Fibroblast of lung (primary cell): ENCODE data around the gene SERINC5. TPM values are rescaled to one million over a fixed set of nuclear protein-coding genes. Genes with fewer than 3 reads are reported as not detected.

ENCODE experiments used
- DNase-seq, 2 donors: peaks; one replicate each; pipeline versions ENCODE4 v3.0.0 to v3.0.0-alpha.2; 2010; ENCODE audit warnings: low read depth in 2 of 2
- H2AFZ ChIP-seq: 2 replicates; pipeline ENCODE4 v1.5.1; 2012; ENCODE audit warnings: low read length, control low read depth, inconsistent platforms
- H3K27ac ChIP-seq: 2 replicates; pipeline ENCODE4 v1.5.1; 2011; ENCODE audit warnings: low read length, control low read depth; ENCODE audit not compliant: insufficient read depth
- H3K27me3 ChIP-seq: 2 replicates; pipeline ENCODE4 v1.5.1; 2011; ENCODE audit warnings: mild to moderate bottlenecking, low read length; ENCODE audit not compliant: control insufficient read depth, insufficient read depth
- H3K36me3 ChIP-seq: 2 replicates; pipeline ENCODE4 v1.5.1; 2011; ENCODE audit warnings: low read length; ENCODE audit not compliant: control insufficient read depth, insufficient read depth
- H3K4me1 ChIP-seq: 2 replicates; pipeline ENCODE4 v1.5.1; 2011; ENCODE audit warnings: low read length; ENCODE audit not compliant: control insufficient read depth, insufficient read depth; ENCODE audit errors: extremely low read depth
- H3K4me2 ChIP-seq: 2 replicates; pipeline ENCODE4 v1.5.1; 2011; ENCODE audit warnings: low read length, control low read depth; ENCODE audit not compliant: insufficient read depth; ENCODE audit errors: extremely low read depth
- H3K4me3 ChIP-seq, 4 experiments: fragments of 200-600 bp in 1 of 4; sonication (generic) in 1 of 4; replicated peaks in 1 of 4; 2 replicates each; pipeline ENCODE4 v1.5.1; 2011 to 2016; ENCODE audit warnings: low read length in 4 of 4, low read depth in 3 of 4, mild to moderate bottlenecking in 3 of 4, control low read depth in 2 of 4, inconsistent platforms in 1 of 4, mixed read lengths in 1 of 4; ENCODE audit not compliant: insufficient read depth in 1 of 4; ENCODE audit errors: control extremely low read depth in 1 of 4
- H3K79me2 ChIP-seq: 2 replicates; pipeline ENCODE4 v1.5.1; 2012; ENCODE audit warnings: mild to moderate bottlenecking, low read length, inconsistent platforms; ENCODE audit not compliant: control insufficient read depth, insufficient read depth
- H3K9ac ChIP-seq: 2 replicates; pipeline ENCODE4 v1.5.1; 2011; ENCODE audit warnings: mild to moderate bottlenecking, low read length, control low read depth; ENCODE audit not compliant: insufficient read depth
- H3K9me3 ChIP-seq: 2 replicates; pipeline ENCODE4 v1.5.1; 2012; ENCODE audit warnings: low read depth, low read length; ENCODE audit not compliant: control insufficient read depth, insufficient read depth
- H4K20me1 ChIP-seq: 2 replicates; pipeline ENCODE4 v1.5.1; 2011; ENCODE audit warnings: low read length; ENCODE audit not compliant: control insufficient read depth, insufficient read depth; ENCODE audit errors: extremely low read depth
- EZH2 ChIP-seq: IDR thresholded peaks from 2 replicates; pipeline ENCODE4 v1.5.1; 2012; ENCODE audit warnings: low read length, control low read depth, mild to moderate bottlenecking; ENCODE audit errors: missing control alignments
- polyA plus RNA-seq, 2 donors: library from polyadenylated mRNA; depleted of rRNA in 1 of 2; stranded (reverse) in 1 of 2; unstranded in 1 of 2; fragments of >200 nt; gene quantifications; 2 replicates each; pipeline ENCODE4 v1.2.1, GENCODE V29; 2011 to 2012; ENCODE audit warnings: missing spikeins in 1 of 2
- total RNA-seq: library from RNA; depleted of rRNA; stranded (reverse); fragments of >200 nt; gene quantifications from 2 replicates; pipeline ENCODE4 v1.2.1, GENCODE V29; 2014
- TF ChIP-seq, protein P1 (sequence below), 2 donors: IDR thresholded peaks in 1 of 2; conservative IDR thresholded peaks in 1 of 2; 1 replicate in 1 of 2; 2 replicates in 1 of 2; pipeline ENCODE4 v1.5.1; 2011 to 2012; ENCODE audit warnings: low read length in 2 of 2, control low read depth in 1 of 2, inconsistent platforms in 1 of 2, low read depth in 1 of 2, mild to moderate bottlenecking in 1 of 2

The SERINC5 gene
- total and polyA plus RNA-seq, 2 donors (not counting 1 experiment from before 2014, with no cell fraction given), result 9.5 to 10.9 TPM

DNA sequence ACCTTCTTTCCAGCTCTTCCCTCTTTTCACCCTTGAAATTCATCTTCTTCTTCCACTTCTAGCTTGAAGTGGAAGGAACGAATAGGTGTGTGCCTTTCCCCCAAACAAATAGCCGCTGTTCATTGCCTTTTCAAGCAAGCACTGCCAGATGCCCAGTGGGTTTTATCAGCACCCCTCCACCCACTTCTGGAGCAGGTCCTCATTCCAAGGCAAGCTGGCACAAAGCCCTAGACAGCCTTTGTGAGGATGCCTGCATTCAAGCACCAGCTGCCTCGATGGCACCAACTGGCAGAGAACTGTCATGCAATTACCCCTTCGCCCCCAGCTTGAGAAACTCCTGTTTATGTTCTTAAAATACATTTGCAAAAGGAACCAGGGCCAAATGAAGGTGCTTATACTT, 36.5 kb downstream of the SERINC5 start:
- DNase-seq, result no peak
- TF ChIP-seq EZH2, result no peak
- TF ChIP-seq, protein P1, sequence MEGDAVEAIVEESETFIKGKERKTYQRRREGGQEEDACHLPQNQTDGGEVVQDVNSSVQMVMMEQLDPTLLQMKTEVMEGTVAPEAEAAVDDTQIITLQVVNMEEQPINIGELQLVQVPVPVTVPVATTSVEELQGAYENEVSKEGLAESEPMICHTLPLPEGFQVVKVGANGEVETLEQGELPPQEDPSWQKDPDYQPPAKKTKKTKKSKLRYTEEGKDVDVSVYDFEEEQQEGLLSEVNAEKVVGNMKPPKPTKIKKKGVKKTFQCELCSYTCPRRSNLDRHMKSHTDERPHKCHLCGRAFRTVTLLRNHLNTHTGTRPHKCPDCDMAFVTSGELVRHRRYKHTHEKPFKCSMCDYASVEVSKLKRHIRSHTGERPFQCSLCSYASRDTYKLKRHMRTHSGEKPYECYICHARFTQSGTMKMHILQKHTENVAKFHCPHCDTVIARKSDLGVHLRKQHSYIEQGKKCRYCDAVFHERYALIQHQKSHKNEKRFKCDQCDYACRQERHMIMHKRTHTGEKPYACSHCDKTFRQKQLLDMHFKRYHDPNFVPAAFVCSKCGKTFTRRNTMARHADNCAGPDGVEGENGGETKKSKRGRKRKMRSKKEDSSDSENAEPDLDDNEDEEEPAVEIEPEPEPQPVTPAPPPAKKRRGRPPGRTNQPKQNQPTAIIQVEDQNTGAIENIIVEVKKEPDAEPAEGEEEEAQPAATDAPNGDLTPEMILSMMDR (conservative IDR thresholded peaks at IDR 0.05 in 1 of 2, IDR thresholded peaks at IDR 0.05 in 1 of 2; ENCODE audit: low read depth in 1 of 2, low read length in 2 of 2), result no peak
- Histone ChIP-seq H3K79me2 (no peaks in the 10 kb centered on the region), H3K4me3 (no peak overlapping the region), H3K36me3 (no peaks in the 10 kb centered on the region), H3K4me2 (no peak overlapping the region), H3K27ac (no peak overlapping the region), H3K9ac (no peak overlapping the region), H2AFZ (no peak overlapping the region), H3K4me1 (peaks cover 2% of the 10 kb centered on the region), H3K27me3 (no peaks in the 10 kb centered on the region), H4K20me1 (no peaks in the 10 kb centered on the region), H3K9me3 (no peaks in the 10 kb centered on the region)

DNA sequence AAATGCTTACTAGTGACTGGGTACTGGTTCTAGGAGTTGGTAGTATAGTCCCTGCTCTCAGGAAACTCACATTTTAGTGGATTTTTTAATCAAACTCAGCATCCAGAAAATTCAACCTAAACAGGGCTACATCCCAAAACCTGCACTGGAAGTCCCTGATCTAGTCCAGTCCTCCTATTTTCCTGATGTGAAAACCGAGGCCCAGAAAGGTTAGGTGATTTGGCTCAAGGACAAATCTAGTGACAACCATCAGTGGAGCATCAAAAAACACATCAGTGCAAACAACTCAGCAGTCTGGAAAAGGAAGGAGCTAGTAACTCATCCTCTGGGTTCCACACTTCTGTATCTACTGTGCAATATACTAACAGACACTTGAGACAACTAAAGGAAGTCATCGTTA, 38.2 kb downstream of the SERINC5 start:
- no peak overlapping the region for H3K27ac ChIP-seq
- DNase-seq, result no peak
- peaks cover 2% of the 10 kb centered on the region for H3K4me1 ChIP-seq
- H3K79me2 ChIP-seq, result no peaks in the 10 kb centered on the region
- no peaks in the 10 kb centered on the region for H4K20me1 ChIP-seq
- H3K4me2 ChIP-seq, result no peak overlapping the region
- H3K9ac ChIP-seq, result no peak overlapping the region
- H3K9me3 ChIP-seq, result no peaks in the 10 kb centered on the region
- no peak overlapping the region for H2AFZ ChIP-seq
- TF ChIP-seq, protein P1 (conservative IDR thresholded peaks at IDR 0.05 in 1 of 2, IDR thresholded peaks at IDR 0.05 in 1 of 2; ENCODE audit: low read depth in 1 of 2, low read length in 2 of 2), result no peak
- TF ChIP-seq EZH2, result no peak
- no peaks in the 10 kb centered on the region for H3K27me3 ChIP-seq
- H3K4me3 ChIP-seq, result no peak overlapping the region
- H3K36me3 ChIP-seq, result no peaks in the 10 kb centered on the region

DNA sequence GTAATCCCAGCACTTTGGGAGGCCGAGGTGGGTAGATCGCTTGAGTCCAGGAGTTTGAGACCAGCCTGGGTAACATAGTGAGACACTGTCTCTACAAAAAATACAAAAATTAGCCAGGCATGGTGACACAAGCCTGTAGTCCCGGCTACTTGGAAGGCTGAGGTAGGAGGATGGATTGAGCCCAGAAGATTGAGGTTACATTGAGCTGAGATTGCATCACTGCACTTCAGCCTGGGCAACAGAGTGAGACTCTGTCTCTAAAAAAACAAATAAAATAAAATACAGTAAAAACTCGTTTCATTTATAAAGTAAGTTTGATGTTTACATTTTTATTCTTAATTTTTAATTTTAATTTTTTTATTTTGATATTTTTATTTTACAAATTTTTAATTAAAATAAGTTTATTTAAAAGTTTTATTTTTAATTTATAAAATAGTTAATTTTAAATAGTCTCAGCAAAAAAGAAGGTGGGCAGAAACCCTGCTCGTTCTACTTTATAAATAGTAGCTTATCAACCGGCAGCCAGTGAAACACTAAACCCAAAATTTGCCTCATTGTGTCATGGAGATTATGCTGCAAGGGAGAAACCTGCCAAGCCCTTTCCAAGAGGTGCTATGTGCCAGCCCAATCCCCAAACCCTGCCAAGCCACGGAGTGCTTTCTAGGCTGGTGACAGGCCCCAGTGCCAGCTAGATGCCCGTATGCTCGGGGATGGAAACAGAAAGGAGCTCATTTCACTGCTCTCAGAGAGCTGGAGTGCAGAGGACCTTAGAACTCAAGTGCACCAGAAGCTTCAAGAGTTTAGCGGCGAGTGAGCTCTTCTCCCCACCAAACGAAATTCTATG, 38.9 kb downstream of the SERINC5 start:
- H3K4me2 ChIP-seq, result peak overlapping the region; percentile 51
- peak in 1 of 2 donors; percentile 24 for DNase-seq
- no peak overlapping the region for H3K9ac ChIP-seq
- no peaks in the 10 kb centered on the region for H3K9me3 ChIP-seq
- H3K27me3 ChIP-seq, result no peaks in the 10 kb centered on the region
- TF ChIP-seq EZH2, result no peak
- TF ChIP-seq, protein P1 (conservative IDR thresholded peaks at IDR 0.05 in 1 of 2, IDR thresholded peaks at IDR 0.05 in 1 of 2; ENCODE audit: low read depth in 1 of 2, low read length in 2 of 2), result no peak
- no peaks in the 10 kb centered on the region for H3K79me2 ChIP-seq
- peaks cover 2% of the 10 kb centered on the region for H3K4me1 ChIP-seq
- no peak overlapping the region for H2AFZ ChIP-seq
- no peaks in the 10 kb centered on the region for H3K36me3 ChIP-seq
- no peak overlapping the region for H3K27ac ChIP-seq
- H3K4me3 ChIP-seq, result no peak overlapping the region
- H4K20me1 ChIP-seq, result no peaks in the 10 kb centered on the region
